B cell (primary cell): ENCODE results near the gene PTPRE. TPM values are rescaled to one million over a fixed set of nuclear protein-coding genes. Genes with fewer than 3 reads are reported as not detected.

Source experiments
- ATAC-seq: fragments of 200-7000 bp; cut with Tn5 transposase; one replicate; pipeline ENCODE4 v1.10.0; 2021; ENCODE audit warnings: low read depth, mild to moderate bottlenecking, moderate number of reproducible peaks, moderate library complexity
- CTCF ChIA-PET: fragments of 350-600 bp; sonication (Branson Sonifier 250); formaldehyde crosslinking; loops from one replicate; lab custom pipeline; 2021; ENCODE audit warnings: antibody characterized with exemption, inconsistent platforms; lab: Charles Lee
- POLR2A ChIA-PET: fragments of 350-600 bp; sonication (Branson Sonifier 250); formaldehyde crosslinking; loops from one replicate; lab custom pipeline; 2021; ENCODE audit warnings: antibody characterized with exemption; lab: Charles Lee
- DNase-seq: peaks from one replicate; pipeline ENCODE4 v3.0.0; 2013
- H2AFZ ChIP-seq: 2 replicates; pipeline ENCODE4 v1.6.1; 2012; ENCODE audit warnings: mild to moderate bottlenecking, low read depth, low read length; ENCODE audit not compliant: insufficient read depth, poor library complexity, severe bottlenecking
- H3K27ac ChIP-seq, 2 donors: 1 replicate in 1 of 2; 2 replicates in 1 of 2; pipeline ENCODE4 v1.5.1; 2012 to 2013; ENCODE audit warnings: low read length in 2 of 2, mild to moderate bottlenecking in 2 of 2, moderate library complexity in 1 of 2
- H3K27me3 ChIP-seq, 4 experiments: fragments of 200-600 bp in 1 of 4; sonication (generic) in 1 of 4; replicated peaks in 1 of 4; 1 replicate in 2 of 4; 2 replicates in 2 of 4; pipeline versions ENCODE4 v1.6.1 to v1.7.0; 2013 to 2016; ENCODE audit warnings: low read length in 3 of 4, mild to moderate bottlenecking in 2 of 4, mixed read lengths in 1 of 4, moderate library complexity in 1 of 4; ENCODE audit not compliant: insufficient read depth in 4 of 4, control insufficient read depth in 3 of 4; ENCODE audit errors: control extremely low read depth in 1 of 4
- H3K36me3 ChIP-seq, 2 experiments: replicated peaks in 1 of 2; 1 replicate in 1 of 2; 2 replicates in 1 of 2; pipeline versions ENCODE4 v1.6.1 to v1.7.1; 2013; ENCODE audit warnings: low read length in 1 of 2; ENCODE audit not compliant: insufficient read depth in 2 of 2, control insufficient read depth in 1 of 2; ENCODE audit errors: control extremely low read depth in 1 of 2, extremely low read depth in 1 of 2
- H3K4me1 ChIP-seq, 2 donors: fragments of 200-600 bp in 1 of 2; sonication (generic) in 1 of 2; 1 replicate in 1 of 2; 2 replicates in 1 of 2; pipeline versions ENCODE4 v1.5.1 to v1.6.1; 2013 to 2017; ENCODE audit warnings: low read length in 2 of 2; ENCODE audit not compliant: control insufficient read depth in 2 of 2, insufficient read depth in 2 of 2
- H3K4me2 ChIP-seq: replicated peaks from 2 replicates; pipeline ENCODE3; 2012; ENCODE audit warnings: mild to moderate bottlenecking, low read depth, low read length; ENCODE audit not compliant: poor library complexity, severe bottlenecking
- H3K4me3 ChIP-seq, 5 experiments: fragments of 200-600 bp in 1 of 5; sonication (generic) in 1 of 5; 1 replicate in 3 of 5; 2 replicates in 2 of 5; pipeline versions ENCODE4 v1.5.1 to v1.7.0; 2011 to 2016; ENCODE audit warnings: low read length in 4 of 5, mild to moderate bottlenecking in 4 of 5, low read depth in 2 of 5, control low read depth in 1 of 5, moderate library complexity in 1 of 5; ENCODE audit not compliant: insufficient read depth in 1 of 5; ENCODE audit errors: control extremely low read depth in 1 of 5, extremely low read depth in 1 of 5
- H3K79me2 ChIP-seq: fragments of 200-600 bp; sonication (generic); one replicate; pipeline ENCODE4 v1.6.0; 2016; ENCODE audit warnings: low read length; ENCODE audit not compliant: control insufficient read depth, insufficient read depth
- H3K9ac ChIP-seq: fragments of 200-600 bp; sonication (generic); 2 replicates; pipeline ENCODE4 v1.6.1; 2017; ENCODE audit warnings: mild to moderate bottlenecking, low read length, moderate library complexity
- H3K9me3 ChIP-seq, 3 donors: one replicate each; pipeline versions ENCODE4 v1.6.1 to v1.7.1; 2013; ENCODE audit warnings: low read length in 2 of 3; ENCODE audit not compliant: control insufficient read depth in 2 of 3, insufficient read depth in 1 of 3; ENCODE audit errors: control extremely low read depth in 1 of 3
- H4K20me1 ChIP-seq: 2 replicates; pipeline ENCODE4 v1.6.0; 2012; ENCODE audit warnings: mild to moderate bottlenecking, low read length; ENCODE audit not compliant: insufficient read depth, control insufficient read depth, poor library complexity, severe bottlenecking
- H3K27ac Mint-ChIP-seq: one replicate; pipeline ENCODE4 v1.8.0; 2021; ENCODE audit warnings: mixed read lengths
- H3K27me3 Mint-ChIP-seq: one replicate; pipeline ENCODE4 v1.8.0; 2021; ENCODE audit warnings: mixed read lengths
- H3K4me1 Mint-ChIP-seq: one replicate; pipeline ENCODE4 v1.8.0; 2021; ENCODE audit warnings: mixed read lengths
- H3K4me3 Mint-ChIP-seq: one replicate; pipeline ENCODE4 v1.8.0; 2021; ENCODE audit warnings: mixed read lengths
- H3K9me3 Mint-ChIP-seq: one replicate; pipeline ENCODE4 v1.8.0; 2022; ENCODE audit warnings: mixed read lengths; ENCODE audit not compliant: insufficient read depth
- EZH2 ChIP-seq: IDR thresholded peaks from 2 replicates; pipeline ENCODE4 v1.6.1; 2012; ENCODE audit warnings: borderline replicate concordance, low read depth, mild to moderate bottlenecking, moderate library complexity, low read length; ENCODE audit not compliant: insufficient read depth, poor library complexity, severe bottlenecking
- WGBS: methylation state at CpG from one replicate; pipeline ENCODE4 v1.1.5; 2013; ENCODE audit warnings: missing lambda C conversion rate; ENCODE audit not compliant: insufficient coverage; 5-methylcytosine and 5-hydroxymethylcytosine counted together
- intact Hi-C: fragments of 100-400 bp; cut with micrococcal nuclease; formaldehyde crosslinking; loops from one replicate; pipeline ENCODE4 v1.10.0; 2022
- polyA plus RNA-seq: library from polyadenylated mRNA; depleted of rRNA; stranded (reverse); fragments of >200 nt; gene quantifications from 2 replicates; pipeline ENCODE4 v1.2.3, GENCODE V29; 2012
- total RNA-seq, 2 donors: library from RNA; stranded (reverse); fragments of 120-200 nt in 1 of 2; gene quantifications; 1 replicate in 1 of 2; 2 replicates in 1 of 2; pipeline versions ENCODE4 v1.2.3 to v1.2.4, GENCODE V29; 2013 to 2022
- TF ChIP-seq, protein P1 (sequence below): fragments of 200-600 bp; IDR thresholded peaks from one replicate; pipeline ENCODE4 v1.8.0; 2022; ENCODE audit warnings: antibody characterized with exemption, mild to moderate bottlenecking

PTPRE gene
- total and polyA plus RNA-seq, 2 donors (not counting 1 experiment from before 2014, with no cell fraction given), result 6.6 to 32.7 TPM

DNA sequence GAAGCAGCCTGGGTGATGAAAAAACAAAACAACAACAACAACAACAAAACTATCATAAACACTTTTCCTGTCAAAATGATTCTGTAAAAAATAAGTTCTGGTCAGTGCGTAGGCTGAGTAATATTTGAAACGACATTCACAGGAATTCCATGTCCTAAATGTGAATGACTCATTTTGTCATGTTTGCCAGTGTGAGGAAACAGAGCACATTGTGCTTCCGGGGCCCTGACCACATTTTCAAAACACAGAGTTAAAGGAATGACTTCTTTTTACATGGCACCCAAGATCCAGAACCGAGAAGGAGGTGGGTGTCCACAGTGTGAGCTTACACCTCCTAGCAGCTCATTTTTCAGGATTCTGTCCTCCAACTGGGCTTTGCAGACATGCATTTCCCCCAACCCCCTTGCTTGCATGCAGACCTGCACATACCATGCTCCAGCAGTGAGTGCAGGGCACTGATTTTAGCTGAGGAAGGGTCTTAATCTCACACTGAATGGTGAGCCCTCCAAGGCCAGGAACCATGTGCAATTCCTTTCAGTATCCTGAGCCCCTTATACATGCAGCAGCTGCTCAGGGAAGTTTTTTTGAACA lies 17.2 kb upstream of the PTPRE start:
- Histone ChIP-seq H3K27ac (no peak overlapping the region), H3K4me2 (no peak overlapping the region), H3K9me3 (no peaks in the 10 kb centered on the region), H3K79me2 (no peaks in the 10 kb centered on the region), H3K4me1 (no peaks in the 10 kb centered on the region), H2AFZ (no peak overlapping the region), H3K27me3 (peaks cover 0 to 3% (median 0%) of the 10 kb centered on the region in 4 experiments), H3K36me3 (no peaks in the 10 kb centered on the region), H3K4me3 (no peak overlapping the region), H4K20me1 (no peaks in the 10 kb centered on the region), H3K9ac (no peak overlapping the region)
- Mint-ChIP-seq H3K27me3 (peaks cover 5% of the 10 kb centered on the region), H3K27ac (no peak overlapping the region), H3K9me3 (no peaks in the 10 kb centered on the region), H3K4me1 (no peaks in the 10 kb centered on the region), H3K4me3 (no peak overlapping the region)
- ATAC-seq (no peak), DNase-seq (no peak)
- intact Hi-C loops, result no loop called here
- TF ChIP-seq EZH2, result no peak
- TF ChIP-seq, protein P1, sequence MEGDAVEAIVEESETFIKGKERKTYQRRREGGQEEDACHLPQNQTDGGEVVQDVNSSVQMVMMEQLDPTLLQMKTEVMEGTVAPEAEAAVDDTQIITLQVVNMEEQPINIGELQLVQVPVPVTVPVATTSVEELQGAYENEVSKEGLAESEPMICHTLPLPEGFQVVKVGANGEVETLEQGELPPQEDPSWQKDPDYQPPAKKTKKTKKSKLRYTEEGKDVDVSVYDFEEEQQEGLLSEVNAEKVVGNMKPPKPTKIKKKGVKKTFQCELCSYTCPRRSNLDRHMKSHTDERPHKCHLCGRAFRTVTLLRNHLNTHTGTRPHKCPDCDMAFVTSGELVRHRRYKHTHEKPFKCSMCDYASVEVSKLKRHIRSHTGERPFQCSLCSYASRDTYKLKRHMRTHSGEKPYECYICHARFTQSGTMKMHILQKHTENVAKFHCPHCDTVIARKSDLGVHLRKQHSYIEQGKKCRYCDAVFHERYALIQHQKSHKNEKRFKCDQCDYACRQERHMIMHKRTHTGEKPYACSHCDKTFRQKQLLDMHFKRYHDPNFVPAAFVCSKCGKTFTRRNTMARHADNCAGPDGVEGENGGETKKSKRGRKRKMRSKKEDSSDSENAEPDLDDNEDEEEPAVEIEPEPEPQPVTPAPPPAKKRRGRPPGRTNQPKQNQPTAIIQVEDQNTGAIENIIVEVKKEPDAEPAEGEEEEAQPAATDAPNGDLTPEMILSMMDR, result no peak
- ChIA-PET CTCF (no interaction called here), POLR2A (interaction anchor here (0.7 kb wide), 1 partner anchor 10 kb away, joined by 4 read pairs; no protein-coding TSS in a partner anchor)
- 59% methylated on average over 4 of the region's 4 CpGs for WGBS

DNA sequence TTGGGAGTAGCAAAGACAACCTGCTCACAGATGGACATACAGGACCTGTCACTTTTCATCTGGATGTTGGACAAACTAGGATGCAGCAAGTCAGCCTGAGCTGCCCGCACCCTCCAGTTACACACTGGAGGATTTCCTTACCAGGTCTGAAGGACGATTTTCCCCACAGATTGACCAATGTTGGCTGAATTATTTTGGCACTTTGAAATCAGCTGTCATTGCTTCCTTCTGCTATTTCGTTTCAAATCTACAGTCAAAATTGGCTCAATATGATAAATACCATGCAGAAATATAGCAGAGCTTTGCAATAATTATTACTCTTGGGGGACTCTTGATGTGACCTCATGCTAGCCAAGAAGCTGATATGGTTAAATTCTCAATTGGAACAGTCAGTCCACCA lies 16.7 kb upstream of the PTPRE start:
- Histone ChIP-seq H3K9ac (no peak overlapping the region), H3K4me2 (no peak overlapping the region), H4K20me1 (no peaks in the 10 kb centered on the region), H2AFZ (no peak overlapping the region), H3K4me1 (no peaks in the 10 kb centered on the region), H3K79me2 (no peaks in the 10 kb centered on the region), H3K36me3 (no peaks in the 10 kb centered on the region), H3K4me3 (no peak overlapping the region), H3K27ac (no peak overlapping the region), H3K9me3 (no peaks in the 10 kb centered on the region), H3K27me3 (peaks cover 0 to 3% (median 0%) of the 10 kb centered on the region in 4 experiments)
- ATAC-seq, result no peak
- 54% methylated on average over 2 of the region's 3 CpGs for WGBS
- no peaks in the 10 kb centered on the region for H3K9me3 Mint-ChIP-seq
- ChIA-PET CTCF (interaction anchor here (1.8 kb wide), 1 partner anchor 36 kb away, joined by 5 read pairs; no protein-coding TSS in a partner anchor), POLR2A (interaction anchor here (0.7 kb wide), 1 partner anchor 11 kb away, joined by 4 read pairs; no protein-coding TSS in a partner anchor)
- H3K4me3 Mint-ChIP-seq, result no peak overlapping the region
- no peak for DNase-seq
- H3K27ac Mint-ChIP-seq, result no peak overlapping the region
- no peaks in the 10 kb centered on the region for H3K4me1 Mint-ChIP-seq
- TF ChIP-seq EZH2, result no peak
- TF ChIP-seq, protein P1, result no peak
- peaks cover 5% of the 10 kb centered on the region for H3K27me3 Mint-ChIP-seq
- intact Hi-C loops, result no loop called here
